ENCODE data around the gene RARG.
"Not testable (repeated sequence)": the region's sequence is repeated elsewhere in the genome, so short reads cannot be mapped to it uniquely, and the experiment has no call there.

Gene RARG

GRCh38 chr12:53166837-53167236 is 65.2 kb downstream of the RARG start:
- DNase-seq, result no peak

DNA sequence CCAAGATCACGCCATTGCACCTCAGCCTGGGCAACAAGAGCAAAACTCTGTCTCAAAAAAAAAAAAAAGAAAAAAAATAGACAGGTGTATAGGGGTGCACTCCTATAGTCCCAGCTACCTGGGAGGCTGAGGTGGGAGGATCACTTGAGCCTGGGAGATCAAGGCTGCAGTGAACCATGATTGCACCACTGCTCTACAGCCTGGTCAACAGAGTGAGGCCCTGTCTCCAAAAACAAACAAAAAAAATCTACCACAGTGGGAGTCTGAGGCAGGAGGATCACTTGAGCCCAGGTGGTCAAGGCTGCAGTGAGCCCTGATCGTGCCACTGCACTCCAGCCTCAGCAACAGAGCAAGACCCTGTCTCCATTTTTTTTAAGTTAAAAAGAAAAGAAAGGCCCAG is 69.0 kb downstream of the RARG start:
- not testable (repeated sequence) for DNase-seq

- no peak for DNase-seq
Measured at GRCh38 chr12:53161119-53161911, 70.7 kb downstream of the RARG start.

GRCh38 chr12:53160673-53161072 is 71.3 kb downstream of the RARG start:
- DNase-seq, result no peak

All from activated T-cell treated with anti-CD3 and anti-CD28 coated beads, Interleukin-2, amount 50 U/mL, for 1 hour (primary cell).